SK-N-SH (cell line): Measurements from ENCODE around the gene CHPF.

Experiments
- EZH2phosphoT487 ChIP-seq: fragments of 200-600 bp; sonication (generic); IDR thresholded peaks from 2 replicates; pipeline ENCODE4 v1.6.1; 2017; ENCODE audit warnings: low read depth, mixed run types, mild to moderate bottlenecking, antibody characterized with exemption, moderate library complexity, borderline replicate concordance
- GATA2 ChIP-seq: sonication (generic); formaldehyde crosslinking; IDR thresholded peaks from 2 replicates; pipeline ENCODE4 v1.5.0; 2020; ENCODE audit warnings: mild to moderate bottlenecking, missing genetic modification reagents
- JUND ChIP-seq: IDR thresholded peaks from 2 replicates; pipeline ENCODE4 v1.4.0; 2012
- MEF2A ChIP-seq: IDR thresholded peaks from 2 replicates; pipeline ENCODE4 v1.4.0; 2012; ENCODE audit warnings: low read depth, borderline replicate concordance
- MXI1 ChIP-seq: IDR thresholded peaks from 2 replicates; pipeline ENCODE4 v1.6.1; 2012; ENCODE audit warnings: mild to moderate bottlenecking, low read depth, low read length, improper control_type of control experiment
- POLR2AphosphoS5 ChIP-seq: IDR thresholded peaks from 2 replicates; pipeline ENCODE4 v1.6.1; 2012; ENCODE audit warnings: low read depth, low read length
- RAD21 ChIP-seq: IDR thresholded peaks from 2 replicates; pipeline ENCODE4 v1.6.1; 2012; ENCODE audit warnings: mild to moderate bottlenecking, low read length
- RCOR1 ChIP-seq: fragments of 150-350 bp; IDR thresholded peaks from 2 replicates; pipeline ENCODE4 v1.6.1; 2017; ENCODE audit warnings: antibody characterized with exemption, low read length
- REST ChIP-seq: IDR thresholded peaks from 2 replicates; pipeline ENCODE4 v1.6.1; 2012; ENCODE audit warnings: mild to moderate bottlenecking, low read depth, low read length, moderate library complexity
- RXRA ChIP-seq: IDR thresholded peaks from 2 replicates; pipeline ENCODE4 v1.4.0; 2012; ENCODE audit warnings: low read depth, mild to moderate bottlenecking, borderline replicate concordance
- SIN3A ChIP-seq: IDR thresholded peaks from 2 replicates; pipeline ENCODE4 v1.6.1; 2012; ENCODE audit warnings: low read depth, mild to moderate bottlenecking, low read length, moderate library complexity, borderline replicate concordance
- SMC3 ChIP-seq: IDR thresholded peaks from 2 replicates; pipeline ENCODE4 v1.6.1; 2012; ENCODE audit warnings: low read depth, low read length, improper control_type of control experiment
- TAF1 ChIP-seq: IDR thresholded peaks from 2 replicates; pipeline ENCODE4 v1.6.1; 2012; ENCODE audit warnings: low read depth, mild to moderate bottlenecking, low read length, moderate library complexity, borderline replicate concordance
- TF ChIP-seq, protein P1 (sequence below): fragments of 200-600 bp; sonication (generic); IDR thresholded peaks from 2 replicates; pipeline ENCODE4 v1.6.1; 2017; ENCODE audit warnings: antibody characterized with exemption, mild to moderate bottlenecking, moderate library complexity

DNA sequence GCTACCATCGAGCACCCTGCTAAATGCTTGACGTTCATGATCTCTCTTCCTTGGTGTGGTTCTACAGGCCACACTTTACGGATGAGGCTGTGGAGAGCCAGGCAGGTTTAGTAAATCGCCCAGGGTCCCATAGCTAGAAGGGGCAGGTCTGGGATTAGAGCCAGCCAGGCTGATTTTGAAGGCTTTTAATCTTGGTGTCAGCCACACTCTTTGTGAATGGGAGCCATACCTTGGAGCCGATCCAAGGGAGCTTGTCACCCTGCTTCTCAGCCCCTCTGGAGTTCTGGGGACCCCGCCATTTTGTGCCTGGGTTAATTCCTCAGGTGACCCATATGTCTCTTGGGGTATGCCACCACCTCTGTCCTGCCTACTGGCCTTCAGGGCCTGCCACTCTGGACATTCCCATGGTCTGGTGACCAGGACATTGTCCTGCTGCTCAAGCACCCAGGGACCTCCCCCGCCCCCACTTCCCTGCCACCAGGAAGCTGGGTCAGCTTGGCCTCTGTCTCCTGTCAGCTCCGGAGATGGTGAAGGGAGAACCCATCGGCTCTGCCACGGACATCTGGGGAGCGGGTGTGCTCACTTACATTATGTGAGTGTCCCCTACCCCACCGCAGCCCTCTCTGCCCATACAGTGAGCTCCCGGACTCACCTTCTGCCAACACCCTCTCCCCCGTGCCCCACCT lies 52.2 kb downstream of the CHPF start:
- TF ChIP-seq POLR2AphosphoS5, result no peak
- no peak for TF ChIP-seq MEF2A
- TF ChIP-seq, protein P1, sequence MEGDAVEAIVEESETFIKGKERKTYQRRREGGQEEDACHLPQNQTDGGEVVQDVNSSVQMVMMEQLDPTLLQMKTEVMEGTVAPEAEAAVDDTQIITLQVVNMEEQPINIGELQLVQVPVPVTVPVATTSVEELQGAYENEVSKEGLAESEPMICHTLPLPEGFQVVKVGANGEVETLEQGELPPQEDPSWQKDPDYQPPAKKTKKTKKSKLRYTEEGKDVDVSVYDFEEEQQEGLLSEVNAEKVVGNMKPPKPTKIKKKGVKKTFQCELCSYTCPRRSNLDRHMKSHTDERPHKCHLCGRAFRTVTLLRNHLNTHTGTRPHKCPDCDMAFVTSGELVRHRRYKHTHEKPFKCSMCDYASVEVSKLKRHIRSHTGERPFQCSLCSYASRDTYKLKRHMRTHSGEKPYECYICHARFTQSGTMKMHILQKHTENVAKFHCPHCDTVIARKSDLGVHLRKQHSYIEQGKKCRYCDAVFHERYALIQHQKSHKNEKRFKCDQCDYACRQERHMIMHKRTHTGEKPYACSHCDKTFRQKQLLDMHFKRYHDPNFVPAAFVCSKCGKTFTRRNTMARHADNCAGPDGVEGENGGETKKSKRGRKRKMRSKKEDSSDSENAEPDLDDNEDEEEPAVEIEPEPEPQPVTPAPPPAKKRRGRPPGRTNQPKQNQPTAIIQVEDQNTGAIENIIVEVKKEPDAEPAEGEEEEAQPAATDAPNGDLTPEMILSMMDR, result no peak
- no peak for TF ChIP-seq RAD21
- TF ChIP-seq SIN3A, result no peak
- TF ChIP-seq SMC3, result no peak
- TF ChIP-seq JUND, result no peak
- TF ChIP-seq TAF1, result no peak
- no peak for TF ChIP-seq RXRA
- no peak for TF ChIP-seq EZH2phosphoT487
- no peak for TF ChIP-seq GATA2
- TF ChIP-seq RCOR1, result no peak
- TF ChIP-seq REST, result no peak
- TF ChIP-seq MXI1, result no peak
